GM23248 (cell line): Measurements from ENCODE around the gene RER1. TPM values are rescaled to one million over a fixed set of nuclear protein-coding genes. Genes with fewer than 3 reads are reported as not detected.

Source experiments
- DNase-seq: peaks from one replicate; pipeline ENCODE4 v3.0.0-alpha.2; 2015
- H2AFZ ChIP-seq: fragments of 200-600 bp; sonication (generic); 2 replicates; pipeline ENCODE4 v1.6.1; 2016; ENCODE audit warnings: antibody characterized with exemption
- H3F3A ChIP-seq: fragments of 200-600 bp; sonication (generic); 2 replicates; pipeline ENCODE4 v1.6.1; 2016; ENCODE audit warnings: mild to moderate bottlenecking, antibody characterized with exemption, mixed run types; ENCODE audit not compliant: insufficient read depth
- H3K27ac ChIP-seq: fragments of 200-600 bp; sonication (generic); 2 replicates; pipeline ENCODE4 v1.5.1; 2016; ENCODE audit warnings: mild to moderate bottlenecking
- H3K27me3 ChIP-seq: fragments of 200-600 bp; sonication (generic); replicated peaks from 2 replicates; pipeline ENCODE4 v1.6.1; 2016; ENCODE audit warnings: mild to moderate bottlenecking; ENCODE audit not compliant: insufficient read depth
- H3K36me3 ChIP-seq: fragments of 200-600 bp; sonication (generic); 2 replicates; pipeline ENCODE4 v1.6.1; 2016; ENCODE audit warnings: low read depth, mild to moderate bottlenecking
- H3K4me1 ChIP-seq: fragments of 200-600 bp; sonication (generic); 2 replicates; pipeline ENCODE4 v1.6.1; 2016; ENCODE audit warnings: mild to moderate bottlenecking; ENCODE audit not compliant: insufficient read depth
- H3K4me2 ChIP-seq: fragments of 200-600 bp; sonication (generic); one replicate; pipeline ENCODE4 v1.6.1; 2016; ENCODE audit warnings: mild to moderate bottlenecking; ENCODE audit not compliant: unreplicated experiment
- H3K4me3 ChIP-seq: fragments of 200-600 bp; sonication (generic); 2 replicates; pipeline ENCODE4 v1.5.1; 2016; ENCODE audit warnings: mild to moderate bottlenecking
- H3K79me2 ChIP-seq: fragments of 200-600 bp; sonication (generic); 2 replicates; pipeline ENCODE4 v1.6.1; 2016; ENCODE audit warnings: mild to moderate bottlenecking; ENCODE audit not compliant: insufficient read depth
- H3K9ac ChIP-seq: fragments of 200-600 bp; sonication (generic); 2 replicates; pipeline ENCODE4 v1.6.1; 2016; ENCODE audit warnings: mild to moderate bottlenecking
- H3K9me2 ChIP-seq: fragments of 200-600 bp; sonication (generic); 2 replicates; pipeline ENCODE4 v1.6.1; 2016; ENCODE audit warnings: mixed run types, mild to moderate bottlenecking, moderate library complexity; ENCODE audit not compliant: insufficient read depth
- H3K9me3 ChIP-seq: fragments of 200-600 bp; sonication (generic); one replicate; pipeline ENCODE4 v1.6.1; 2017; ENCODE audit warnings: low read depth
- H4K20me1 ChIP-seq: fragments of 200-600 bp; sonication (generic); 2 replicates; pipeline ENCODE4 v1.6.0; 2016; ENCODE audit not compliant: insufficient read depth
- EZH2 ChIP-seq: fragments of 200-600 bp; sonication (generic); IDR thresholded peaks from 2 replicates; pipeline ENCODE4 v1.6.1; 2018; ENCODE audit warnings: antibody characterized with exemption, mild to moderate bottlenecking; ENCODE audit not compliant: insufficient read depth, poor library complexity, severe bottlenecking
- EZH2phosphoT487 ChIP-seq: fragments of 200-600 bp; sonication (generic); IDR thresholded peaks from 2 replicates; pipeline ENCODE4 v1.6.1; 2018; ENCODE audit warnings: antibody characterized with exemption, moderate library complexity, mild to moderate bottlenecking, low read depth; ENCODE audit not compliant: insufficient read depth
- WGBS, 2 experiments: methylation state at CpG; one replicate each; pipeline ENCODE4 v1.1.6; 2015 to 2017; ENCODE audit warnings: low lambda C conversion rate in 2 of 2, low coverage in 1 of 2; ENCODE audit errors: missing lambda C conversion rate in 2 of 2; 5-methylcytosine and 5-hydroxymethylcytosine counted together
- in situ Hi-C: fragments of 300-500 bp; cut with MboI; formaldehyde crosslinking; loops from 2 replicates; pipeline ENCODE4 v1.15.0; 2020
- polyA plus RNA-seq: library from polyadenylated mRNA; unstranded; fragments of >200 nt; fragmentation: Nextera tagmentation; extraction: Ambion mirVana; gene quantifications from 2 replicates; pipeline ENCODE4 v1.2.1, GENCODE V29; 2016
- total RNA-seq: library from RNA; depleted of rRNA; stranded (reverse); fragments of >200 nt; shearing (Covaris generic); gene quantifications from 2 replicates; pipeline ENCODE4 v1.2.3, GENCODE V29; 2014

The RER1 gene
- total and polyA plus RNA-seq, 2 experiments from 2014 or later, result 135 to 331 TPM

DNA sequence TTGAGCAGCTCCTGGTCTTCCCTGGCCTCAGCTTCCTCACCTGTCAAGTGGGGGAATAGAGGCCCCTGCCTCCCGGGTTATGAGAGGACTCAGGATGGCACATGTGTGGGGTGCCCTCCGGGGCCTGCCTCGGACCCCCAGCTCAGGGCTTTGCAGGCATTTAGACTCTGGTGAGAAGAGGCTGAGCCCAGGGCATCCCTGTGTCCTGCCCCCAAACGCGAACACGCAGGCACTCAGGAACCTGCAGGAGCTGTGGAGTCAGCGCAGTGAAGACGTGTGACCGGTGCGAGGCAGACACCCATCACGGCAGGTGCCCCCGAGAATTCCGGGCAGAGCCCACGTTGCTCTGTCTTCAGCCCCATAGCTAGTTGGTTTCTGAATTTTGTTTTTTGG is 26.2 kb downstream of the RER1 start:
- no peak for DNase-seq
- Histone ChIP-seq H3K27me3 (peaks cover 14% of the 10 kb centered on the region), H3K9me3 (no peaks in the 10 kb centered on the region), H3K79me2 (no peaks in the 10 kb centered on the region), H3K9ac (no peak overlapping the region), H3F3A (no peaks in the 10 kb centered on the region), H3K4me2 (no peak overlapping the region), H3K4me1 (no peaks in the 10 kb centered on the region), H3K36me3 (no peaks in the 10 kb centered on the region), H3K4me3 (no peak overlapping the region), H3K27ac (no peak overlapping the region), H3K9me2 (no peaks in the 10 kb centered on the region), H4K20me1 (no peaks in the 10 kb centered on the region), H2AFZ (no peak overlapping the region)
- TF ChIP-seq EZH2phosphoT487 (no peak), EZH2 (no peak)
- 50 to 53% methylated on average over 14 of the region's 14 CpGs for WGBS, 2 experiments
- in situ Hi-C loops, result loop anchor here (10.0 to 25.0 kb wide), 3 partner anchors 127 to 1007 kb away; partner anchors contain the start of gene ACTRT2

DNA sequence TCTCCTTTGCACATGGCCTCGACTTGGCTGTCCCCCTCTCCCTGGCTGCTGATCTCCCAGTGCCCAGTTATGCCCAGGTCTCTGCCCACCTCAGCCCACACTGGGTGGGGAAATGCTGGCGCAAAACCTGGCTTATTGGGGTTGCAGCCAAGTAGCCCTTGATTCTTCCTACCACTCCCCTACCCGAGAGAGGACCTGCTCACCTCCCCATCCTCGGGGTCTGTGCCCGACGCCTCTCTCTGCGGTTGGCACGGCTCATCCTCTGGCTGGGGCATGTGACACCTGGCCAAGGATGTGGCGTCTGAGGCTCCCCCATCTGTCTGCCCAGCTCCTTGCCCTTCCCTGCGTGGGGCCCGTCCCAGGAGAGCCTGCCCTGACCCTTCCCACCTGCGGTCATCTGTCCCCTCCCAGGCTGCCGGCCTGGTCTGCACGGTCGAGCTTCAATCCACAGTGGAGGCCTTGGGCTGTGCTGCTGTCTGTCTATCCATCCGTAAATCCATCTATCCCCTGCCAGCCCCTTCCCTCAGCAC is 27.2 kb downstream of the RER1 start:
- Histone ChIP-seq H4K20me1 (no peaks in the 10 kb centered on the region), H3K9me2 (no peaks in the 10 kb centered on the region), H3K27me3 (peaks cover 14% of the 10 kb centered on the region), H3K4me2 (no peak overlapping the region), H3K4me3 (no peak overlapping the region), H3K27ac (no peak overlapping the region), H3F3A (no peaks in the 10 kb centered on the region), H3K4me1 (no peaks in the 10 kb centered on the region), H3K9ac (no peak overlapping the region), H2AFZ (no peak overlapping the region), H3K36me3 (no peaks in the 10 kb centered on the region), H3K79me2 (no peaks in the 10 kb centered on the region), H3K9me3 (no peaks in the 10 kb centered on the region)
- in situ Hi-C loops, result loop anchor here (10.0 to 25.0 kb wide), 3 partner anchors 126 to 1006 kb away; partner anchors contain the start of gene ACTRT2
- no peak for DNase-seq
- 46 to 50% methylated on average over 16 of the region's 16 CpGs for WGBS, 2 experiments
- TF ChIP-seq EZH2phosphoT487 (no peak), EZH2 (no peak)

DNA sequence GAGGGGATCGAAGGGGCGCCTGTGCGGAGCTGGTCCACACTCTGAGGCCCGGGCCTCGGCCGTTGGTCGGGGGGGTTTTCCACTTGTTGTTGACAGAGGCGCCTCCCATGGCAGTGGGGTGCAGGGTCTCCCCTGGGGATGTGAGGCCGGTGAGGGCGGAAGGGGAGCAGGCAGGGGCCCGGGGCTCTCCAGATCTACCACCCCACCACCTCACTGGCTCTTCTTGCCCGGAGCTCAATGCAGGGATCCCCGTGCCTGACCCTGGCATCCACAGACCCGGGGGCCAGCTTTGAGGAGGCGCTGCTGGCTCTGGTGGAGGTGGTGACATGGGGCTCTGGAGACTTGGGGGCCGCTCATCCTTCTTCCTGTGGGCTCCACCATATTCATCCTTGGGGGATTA is 27.8 kb downstream of the RER1 start:
- Histone ChIP-seq H3K79me2 (no peaks in the 10 kb centered on the region), H2AFZ (no peak overlapping the region), H3K36me3 (no peaks in the 10 kb centered on the region), H3F3A (no peaks in the 10 kb centered on the region), H4K20me1 (no peaks in the 10 kb centered on the region), H3K4me3 (no peak overlapping the region), H3K9me3 (no peaks in the 10 kb centered on the region), H3K27me3 (peaks cover 14% of the 10 kb centered on the region), H3K27ac (no peak overlapping the region), H3K9ac (no peak overlapping the region), H3K9me2 (no peaks in the 10 kb centered on the region), H3K4me2 (no peak overlapping the region), H3K4me1 (no peaks in the 10 kb centered on the region)
- no peak for TF ChIP-seq EZH2
- TF ChIP-seq EZH2phosphoT487, result no peak
- in situ Hi-C loops, result loop anchor here (10.0 to 25.0 kb wide), 3 partner anchors 125 to 1005 kb away; partner anchors contain the start of gene ACTRT2
- 59 to 63% methylated on average over 16 of the region's 16 CpGs for WGBS, 2 experiments
- no peak for DNase-seq

DNA sequence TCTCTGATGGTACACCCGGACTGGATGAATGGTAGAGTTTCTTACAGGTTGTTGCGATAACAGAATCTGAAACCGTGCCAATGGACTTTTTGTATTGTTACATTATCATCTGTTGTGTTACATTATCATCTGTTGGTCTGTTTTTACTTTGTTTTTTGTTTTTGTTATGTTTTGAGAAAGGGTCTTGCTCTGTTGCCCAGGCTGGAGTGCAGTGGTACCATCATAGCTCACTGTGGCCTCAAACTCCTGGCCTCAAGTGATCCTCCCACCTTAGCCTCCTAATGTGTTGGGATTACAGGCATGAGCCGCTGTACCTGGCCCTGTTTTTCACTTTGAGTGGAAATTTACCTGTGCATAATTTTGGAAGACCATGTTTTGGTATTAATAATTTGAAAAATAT is 30.9 kb downstream of the RER1 start:
- H3K4me2 ChIP-seq, result no peak overlapping the region
- DNase-seq, result no peak
- no peak overlapping the region for H3K9ac ChIP-seq
- no peaks in the 10 kb centered on the region for H3F3A ChIP-seq
- no peak overlapping the region for H3K27ac ChIP-seq
- H3K9me2 ChIP-seq, result no peaks in the 10 kb centered on the region
- TF ChIP-seq EZH2, result no peak
- no peak for TF ChIP-seq EZH2phosphoT487
- no peaks in the 10 kb centered on the region for H4K20me1 ChIP-seq
- no peaks in the 10 kb centered on the region for H3K9me3 ChIP-seq
- in situ Hi-C loops, result loop anchor here (25.0 kb wide), 1 partner anchor 590 kb away; the partner anchor contains the start of gene ACTRT2
- H3K4me3 ChIP-seq, result no peak overlapping the region
- 49 to 52% methylated on average over 4 of the region's 4 CpGs for WGBS, 2 experiments
- no peaks in the 10 kb centered on the region for H3K4me1 ChIP-seq
- H3K27me3 ChIP-seq, result peaks cover 25% of the 10 kb centered on the region
- H3K36me3 ChIP-seq, result no peaks in the 10 kb centered on the region
- no peak overlapping the region for H2AFZ ChIP-seq
- H3K79me2 ChIP-seq, result no peaks in the 10 kb centered on the region
